Endodermal cell (in vitro differentiated cells): ENCODE measurements around the gene RNF10. TPM values are rescaled to one million over a fixed set of nuclear protein-coding genes. Genes with fewer than 3 reads are reported as not detected.
A peak's percentile ranks its signal among the peaks of the same experiment; 100 is the strongest.

Source experiments
- DNase-seq: peaks from one replicate; pipeline ENCODE4 v3.0.0-alpha.2; 2017
- H3K27ac ChIP-seq: 2 replicates; pipeline ENCODE4 v1.5.1; 2013; ENCODE audit warnings: mild to moderate bottlenecking, low read depth, low read length, moderate library complexity
- H3K27me3 ChIP-seq: 2 replicates; pipeline ENCODE4 v1.6.1; 2013; ENCODE audit warnings: mild to moderate bottlenecking, low read length, moderate library complexity; ENCODE audit not compliant: insufficient read depth, control insufficient read depth, poor library complexity, severe bottlenecking
- H3K36me3 ChIP-seq: 2 replicates; pipeline ENCODE4 v1.7.0; 2013; ENCODE audit warnings: mild to moderate bottlenecking, low read length, moderate library complexity; ENCODE audit not compliant: control insufficient read depth, insufficient read depth
- H3K4me1 ChIP-seq: one replicate; pipeline ENCODE4 v1.7.0; 2013; ENCODE audit warnings: low read length; ENCODE audit not compliant: control insufficient read depth, insufficient read depth
- H3K4me3 ChIP-seq: 2 replicates; pipeline ENCODE4 v1.5.1; 2013; ENCODE audit warnings: mild to moderate bottlenecking, low read length, moderate library complexity
- H3K9ac ChIP-seq: 2 replicates; pipeline ENCODE4 v1.6.1; 2013; ENCODE audit warnings: mild to moderate bottlenecking, low read length, moderate library complexity; ENCODE audit not compliant: poor library complexity, severe bottlenecking; ENCODE audit errors: extremely low read depth
- H3K9me3 ChIP-seq: 2 replicates; pipeline ENCODE4 v1.6.1; 2013; ENCODE audit warnings: mild to moderate bottlenecking, low read length, moderate library complexity; ENCODE audit not compliant: control insufficient read depth
- H3K27ac Mint-ChIP-seq: 2 replicates; pipeline ENCODE4 v1.8.0; 2020; ENCODE audit warnings: mixed read lengths
- H3K27me3 Mint-ChIP-seq: 2 replicates; pipeline ENCODE4 v1.8.0; 2021; ENCODE audit warnings: mild to moderate bottlenecking, mixed read lengths; ENCODE audit not compliant: insufficient read depth
- H3K36me3 Mint-ChIP-seq: 2 replicates; pipeline ENCODE4 v1.8.0; 2020; ENCODE audit warnings: low read depth, mixed read lengths
- H3K4me1 Mint-ChIP-seq: 2 replicates; pipeline ENCODE4 v1.8.0; 2020; ENCODE audit warnings: mixed read lengths
- H3K4me3 Mint-ChIP-seq: 2 replicates; pipeline ENCODE4 v1.8.0; 2020; ENCODE audit warnings: mild to moderate bottlenecking, moderate library complexity, mixed read lengths
- H3K9me3 Mint-ChIP-seq: 2 replicates; pipeline ENCODE4 v1.8.0; 2020; ENCODE audit warnings: mild to moderate bottlenecking, mixed read lengths
- CTCF ChIP-seq: fragments of 200-600 bp; sonication (generic); conservative IDR thresholded peaks from 2 replicates; pipeline ENCODE4 v1.5.0; 2021; ENCODE audit warnings: antibody characterized with exemption, mild to moderate bottlenecking
- WGBS, 2 experiments: methylation state at CpG; one replicate each; pipeline versions ENCODE4 v1.1.5 to v1.1.7; 2013; ENCODE audit warnings: missing lambda C conversion rate in 2 of 2, mixed read lengths in 1 of 2; ENCODE audit not compliant: insufficient coverage in 1 of 2, insufficient read length in 1 of 2; 5-methylcytosine and 5-hydroxymethylcytosine counted together
- total RNA-seq, 2 donors: library from RNA; stranded (reverse); fragmentation: NEBNext Ultra II Directional in 1 of 2; extraction: Animal tissue kit (Norgen Biotek cat#: 25700) in 1 of 2; gene quantifications; 2 replicates in 1 of 2; 3 replicates in 1 of 2; pipeline ENCODE4 v1.2.1, GENCODE V29; 2021

The RNF10 gene
- total RNA-seq, 2 donors from 2014 or later: 167 to 182 TPM

- Histone ChIP-seq H3K4me3 (no peak overlapping the region), H3K9me3 (no peaks in the 10 kb centered on the region), H3K36me3 (peaks cover 94% of the 10 kb centered on the region), H3K27ac (no peak overlapping the region), H3K4me1 (peaks cover 7% of the 10 kb centered on the region), H3K9ac (no peak overlapping the region), H3K27me3 (no peaks in the 10 kb centered on the region)
- Mint-ChIP-seq H3K4me1 (peaks cover 14% of the 10 kb centered on the region), H3K27ac (no peak overlapping the region), H3K36me3 (peaks cover 84% of the 10 kb centered on the region), H3K27me3 (no peaks in the 10 kb centered on the region), H3K4me3 (no peak overlapping the region), H3K9me3 (no peaks in the 10 kb centered on the region)
- no peak for TF ChIP-seq CTCF
- DNase-seq: no peak
- WGBS, 2 experiments: 93 to 100% methylated on average over 4 to 6 of the region's 6 CpGs
Observed at GRCh38 chr12:120573560-120573959, 39.4 kb downstream of the RNF10 start.

GRCh38 chr12:120574106-120574505 is 40.0 kb downstream of the RNF10 start:
- no peak for TF ChIP-seq CTCF
- Histone ChIP-seq H3K27me3 (no peaks in the 10 kb centered on the region), H3K4me3 (no peak overlapping the region), H3K4me1 (peaks cover 7% of the 10 kb centered on the region), H3K9me3 (no peaks in the 10 kb centered on the region), H3K9ac (no peak overlapping the region), H3K36me3 (peaks cover 93% of the 10 kb centered on the region), H3K27ac (no peak overlapping the region)
- DNase-seq: no peak
- H3K4me3 Mint-ChIP-seq: no peak overlapping the region
- peaks cover 85% of the 10 kb centered on the region for H3K36me3 Mint-ChIP-seq
- H3K27ac Mint-ChIP-seq: no peak overlapping the region
- H3K9me3 Mint-ChIP-seq: no peaks in the 10 kb centered on the region
- peaks cover 17% of the 10 kb centered on the region for H3K4me1 Mint-ChIP-seq
- 98 to 100% methylated on average over 1 to 2 of the region's 2 CpGs for WGBS, 2 experiments
- H3K27me3 Mint-ChIP-seq: no peaks in the 10 kb centered on the region

- Mint-ChIP-seq H3K36me3 (peaks cover 55% of the 10 kb centered on the region), H3K9me3 (no peaks in the 10 kb centered on the region), H3K4me1 (peaks cover 19% of the 10 kb centered on the region), H3K4me3 (peak overlapping the region; percentile 9), H3K27ac (peak overlapping the region; percentile 21), H3K27me3 (no peaks in the 10 kb centered on the region)
- Histone ChIP-seq H3K9ac (no peak overlapping the region), H3K27ac (no peak overlapping the region), H3K4me3 (no peak overlapping the region), H3K27me3 (no peaks in the 10 kb centered on the region), H3K4me1 (no peaks in the 10 kb centered on the region), H3K9me3 (no peaks in the 10 kb centered on the region), H3K36me3 (peaks cover 53% of the 10 kb centered on the region)
- 76 to 78% methylated on average over 1 of the region's 1 CpG for WGBS, 2 experiments
- no peak for TF ChIP-seq CTCF
- no peak for DNase-seq
Observed at GRCh38 chr12:120579179-120579578, 45.0 kb downstream of the RNF10 start.
